Effector CD8-positive, alpha-beta T cell (primary cell): ENCODE data around the gene FOXC2.

ENCODE experiments used
- DNase-seq: peaks from one replicate; lab custom pipeline; 2025; lab: John Stamatoyannopoulos, UW
- total RNA-seq, 4 experiments: gene quantifications; one replicate each; lab custom pipeline; 2026; lab: John Stamatoyannopoulos, UW

FOXC2 gene
- 0 reads per million in 4 experiments for total RNA-seq

DNA sequence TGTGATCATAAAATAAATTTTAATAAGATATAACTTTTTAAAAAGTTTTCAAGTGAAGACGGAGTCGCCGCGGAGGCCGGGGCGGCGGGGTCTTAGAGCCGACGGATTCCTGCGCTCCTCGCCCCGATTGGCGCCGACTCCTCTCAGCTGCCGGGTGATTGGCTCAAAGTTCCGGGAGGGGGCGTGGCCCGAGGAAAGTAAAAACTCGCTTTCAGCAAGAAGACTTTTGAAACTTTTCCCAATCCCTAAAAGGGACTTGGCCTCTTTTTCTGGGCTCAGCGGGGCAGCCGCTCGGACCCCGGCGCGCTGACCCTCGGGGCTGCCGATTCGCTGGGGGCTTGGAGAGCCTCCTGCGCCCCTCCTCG is at the start of gene FOXC2:
TSS of gene FOXC2 (plus strand) at position 229 of the 365 bp plus-strand sequence. CDS start 507 bp downstream, outside the sequence.
- no peak for DNase-seq

DNA sequence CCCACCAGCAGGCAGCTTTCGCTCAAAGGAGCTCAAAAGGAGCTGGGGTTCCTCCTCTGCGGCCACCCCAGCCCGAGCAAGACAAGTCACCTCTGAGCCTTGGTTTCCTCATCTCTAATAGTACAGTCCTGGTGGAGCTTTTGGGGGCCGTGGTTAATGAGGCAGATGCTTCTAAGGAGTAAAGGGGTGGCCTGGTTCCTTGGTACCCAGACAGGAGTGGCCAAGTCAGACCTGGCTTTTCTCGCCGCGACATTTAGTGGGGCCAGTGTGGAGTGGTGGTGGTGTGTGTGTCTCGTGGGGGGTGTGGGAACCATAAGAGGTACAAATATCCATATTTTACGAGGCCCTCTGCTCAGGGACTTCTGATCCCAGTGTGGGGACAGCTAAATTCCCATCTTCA is 49.6 kb upstream of the FOXC2 start:
- no peak for DNase-seq

DNA sequence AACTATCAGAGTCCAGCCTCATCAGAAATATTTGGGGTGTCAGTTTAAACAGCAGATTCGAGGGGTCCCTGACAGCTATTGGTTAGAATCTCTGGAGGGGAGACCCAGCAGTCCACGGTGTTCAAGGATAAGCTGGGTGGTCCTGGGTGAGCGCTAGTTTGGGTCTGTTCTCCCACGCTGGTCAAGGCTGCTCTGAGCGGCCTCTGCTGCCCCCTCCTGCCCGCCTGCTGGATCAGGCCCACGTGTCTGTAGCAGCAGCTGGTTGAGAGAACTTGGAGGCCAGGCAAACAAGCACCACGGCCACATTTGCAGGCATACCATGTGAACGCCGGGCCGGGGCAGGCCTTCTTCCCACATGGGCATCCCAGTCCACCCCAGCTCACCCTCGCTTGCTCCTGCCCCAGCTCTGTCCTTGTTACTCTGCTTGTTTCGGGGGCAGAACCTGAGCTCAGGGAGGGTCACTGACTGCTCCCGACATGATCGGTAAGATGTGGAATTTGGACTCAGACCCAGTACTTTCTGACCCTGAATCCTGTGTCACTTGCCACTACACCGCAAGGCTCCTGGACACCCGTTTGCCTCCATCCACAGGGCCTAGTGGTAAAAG is 48.9 kb upstream of the FOXC2 start:
- DNase-seq = no peak

DNA sequence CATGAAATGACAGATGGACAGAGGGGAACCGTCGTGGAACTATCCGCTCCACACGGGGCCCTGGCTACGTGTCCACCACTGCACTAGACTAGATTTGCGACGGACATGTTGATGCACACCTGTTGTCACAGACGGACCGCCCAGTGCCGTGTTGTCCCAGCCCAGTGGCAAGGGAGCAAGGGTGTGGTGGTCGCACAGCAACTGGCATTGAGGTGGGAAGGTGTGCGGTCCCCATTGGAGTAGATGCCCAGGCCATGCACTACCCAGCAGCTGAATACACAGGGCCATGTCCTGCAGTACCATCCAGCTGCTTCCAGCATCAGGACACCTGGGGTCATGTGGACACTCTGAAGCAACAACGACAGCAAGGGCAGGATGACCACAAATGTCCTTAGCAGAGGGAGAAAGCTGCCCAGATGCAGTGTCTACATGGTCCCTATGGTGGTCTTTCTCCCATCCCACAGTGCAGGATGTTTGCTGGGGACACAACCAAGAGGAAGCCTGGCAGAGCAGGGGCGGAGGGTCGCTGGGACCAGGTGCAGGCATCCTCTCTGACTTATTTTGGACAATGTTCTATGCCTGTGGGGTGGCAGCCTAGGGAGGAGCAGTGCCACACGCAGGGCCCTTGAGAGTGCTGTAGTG is 47.5 kb upstream of the FOXC2 start:
- DNase-seq = no peak

DNA sequence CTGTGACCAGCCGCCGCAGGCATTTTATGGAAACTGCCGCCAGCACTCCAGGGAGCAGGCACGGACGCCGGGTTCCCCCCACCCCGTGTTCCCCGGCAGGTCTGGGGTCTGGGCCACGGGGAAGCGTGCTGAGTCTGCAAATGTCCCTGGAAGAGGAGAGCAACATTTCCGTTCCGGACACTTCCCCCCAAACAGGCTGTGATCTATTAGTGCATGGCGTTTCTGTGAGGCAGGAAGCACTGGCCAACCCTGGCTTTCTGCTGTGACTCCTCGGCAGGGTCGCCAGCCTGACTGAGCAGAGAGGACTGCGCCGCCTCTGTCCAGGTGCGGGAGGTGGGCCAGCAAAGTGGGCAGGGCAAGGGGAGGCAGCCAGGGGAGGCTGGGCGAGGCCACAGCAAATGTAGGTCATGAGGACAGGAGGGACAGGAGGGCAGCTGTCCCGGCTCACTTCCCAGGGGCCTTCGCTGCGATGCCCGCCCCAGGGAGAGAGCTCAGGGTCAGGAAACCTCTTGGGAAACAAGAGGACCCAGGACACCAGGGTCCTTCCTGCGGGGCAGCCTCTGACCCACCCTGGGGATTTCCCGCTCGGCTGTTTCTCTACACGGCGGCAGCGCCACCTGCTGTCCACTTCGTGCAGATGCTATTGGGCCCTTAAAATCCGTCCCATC is 46.8 kb upstream of the FOXC2 start:
- DNase-seq = peak; percentile 35

DNA sequence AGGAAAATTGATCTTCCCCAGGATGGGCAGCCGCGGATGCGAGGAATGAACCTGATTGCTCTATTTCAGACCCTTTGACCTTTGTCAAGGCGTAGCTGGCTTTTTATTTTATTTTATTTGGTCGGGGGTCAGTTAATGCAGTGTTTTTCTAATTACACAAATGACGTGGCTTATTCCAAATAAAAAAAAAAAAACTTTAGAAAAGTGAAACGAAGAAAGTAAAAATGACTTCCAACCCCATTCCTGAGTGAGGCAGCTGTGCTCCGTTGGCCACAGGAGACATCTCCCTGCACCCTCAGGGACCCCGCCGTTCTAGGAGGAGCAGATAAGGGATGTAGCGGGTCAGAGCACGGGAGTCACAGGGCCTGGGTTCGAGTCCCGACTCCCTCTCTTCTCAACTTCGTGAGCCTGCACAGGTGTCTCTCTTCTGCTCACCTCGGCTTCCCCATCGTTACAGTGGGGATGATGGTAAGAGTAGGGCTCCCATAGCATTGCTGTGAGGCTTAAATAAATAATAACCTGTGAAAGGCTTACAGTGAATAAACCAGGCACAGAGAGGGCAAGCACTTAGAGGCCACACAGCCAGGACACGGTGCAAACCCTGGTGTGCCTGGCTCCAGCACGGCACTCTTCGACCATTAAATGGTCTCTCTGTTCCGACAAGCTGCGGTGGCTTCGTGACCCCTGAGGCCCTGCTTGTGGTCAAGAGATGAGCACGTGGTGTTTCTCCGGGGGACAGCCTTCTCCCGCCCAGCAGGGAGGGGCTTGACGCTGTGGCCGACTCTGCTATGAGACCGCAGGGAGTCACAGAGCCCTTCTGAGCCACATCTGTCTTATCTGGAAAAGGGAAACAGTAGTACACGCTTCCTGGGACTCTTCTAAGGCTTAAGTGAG is 46.1 kb upstream of the FOXC2 start:
- DNase-seq = no peak

DNA sequence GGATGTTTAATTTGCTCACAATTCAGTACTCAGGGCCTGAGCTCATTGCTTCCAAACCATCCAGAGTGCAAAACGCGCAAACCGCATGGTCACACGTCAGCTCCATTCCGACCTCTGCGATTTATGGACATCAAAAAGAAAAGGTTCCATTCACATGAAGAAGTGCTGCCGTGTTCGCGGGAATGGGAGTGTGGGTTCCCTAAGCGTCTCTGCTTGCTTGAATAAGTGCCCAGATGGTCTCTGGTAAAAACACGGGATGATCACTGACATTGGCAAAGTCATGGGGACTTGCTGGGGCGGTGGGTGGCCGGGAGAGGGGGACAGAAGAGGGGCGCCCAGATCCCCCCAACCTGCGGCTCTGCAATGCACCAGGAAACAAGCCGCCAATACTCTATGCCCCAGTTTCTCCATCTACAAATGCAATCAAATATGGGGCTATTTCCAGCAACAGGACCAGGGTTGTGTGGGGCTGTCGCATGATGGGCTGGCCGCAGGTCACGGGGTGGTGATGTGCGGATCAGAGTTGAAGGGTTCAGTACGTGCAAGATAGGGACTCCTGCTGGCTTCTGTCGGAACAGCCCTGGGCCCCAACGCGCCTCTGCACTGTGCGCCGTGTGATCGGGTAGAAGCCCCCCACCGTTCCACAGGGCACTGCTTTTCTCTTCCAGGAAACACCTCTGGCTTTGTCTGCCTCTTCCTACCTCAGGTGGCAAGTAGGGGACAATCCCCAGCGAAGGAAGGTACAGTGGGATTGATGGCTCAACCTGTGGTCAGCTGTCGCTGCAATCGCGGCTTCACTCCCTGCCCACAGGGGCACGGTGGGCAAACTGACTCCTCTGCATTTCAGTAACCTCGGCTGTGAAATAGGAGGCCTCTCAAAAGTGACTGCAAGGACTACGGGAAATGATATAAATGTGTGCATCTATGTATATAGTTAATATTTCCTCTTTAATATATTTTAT is 45.1 kb upstream of the FOXC2 start:
- DNase-seq = no peak

DNA sequence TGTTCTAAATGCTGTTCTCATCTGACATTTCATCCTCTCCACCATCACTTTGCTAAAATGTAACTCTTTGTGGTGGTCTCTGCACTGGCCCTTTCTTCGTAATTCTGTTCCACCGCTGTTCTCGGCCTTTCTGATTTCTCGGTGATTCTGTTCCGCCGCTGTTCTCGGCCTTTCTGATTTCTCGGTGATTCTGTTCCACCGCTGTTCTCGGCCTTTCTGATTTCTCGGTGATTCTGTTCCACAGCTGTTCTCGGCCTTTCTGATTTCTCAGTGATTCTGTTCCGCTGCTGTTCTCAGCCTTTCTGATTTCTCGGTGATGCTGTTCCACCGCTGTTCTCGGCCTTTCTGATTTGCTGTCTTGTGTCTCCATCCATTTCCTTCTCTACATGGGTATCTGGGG is 44.0 kb upstream of the FOXC2 start:
- DNase-seq = no peak

DNA sequence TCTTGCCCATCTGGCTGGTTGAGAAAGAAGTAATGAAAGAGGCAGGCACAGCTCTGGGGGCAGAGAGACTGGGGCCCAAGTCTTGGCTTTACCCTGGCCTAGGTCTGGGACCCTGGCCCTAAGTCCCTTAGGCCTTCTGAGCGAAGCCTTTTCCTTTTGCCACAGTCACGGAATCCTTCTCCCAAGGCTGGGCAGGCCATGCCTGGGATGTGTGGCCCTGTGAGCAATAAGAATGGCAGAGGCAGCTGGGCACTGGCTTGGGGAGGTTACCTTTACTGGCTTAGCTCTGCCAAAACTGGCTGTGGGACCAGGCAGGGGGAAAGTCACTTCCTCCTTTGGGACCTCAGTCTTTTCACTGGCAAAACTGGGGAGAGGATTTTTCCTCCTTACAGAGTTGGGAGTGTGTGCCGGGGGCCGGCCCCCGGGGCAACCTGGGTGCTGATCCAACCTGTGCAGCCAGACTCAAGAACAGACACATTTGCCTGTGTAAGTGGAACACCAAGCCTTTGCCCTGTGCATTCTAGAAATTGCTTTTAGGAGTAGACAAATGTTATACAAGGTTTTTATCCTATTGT is 43.4 kb upstream of the FOXC2 start:
- DNase-seq = no peak

DNA sequence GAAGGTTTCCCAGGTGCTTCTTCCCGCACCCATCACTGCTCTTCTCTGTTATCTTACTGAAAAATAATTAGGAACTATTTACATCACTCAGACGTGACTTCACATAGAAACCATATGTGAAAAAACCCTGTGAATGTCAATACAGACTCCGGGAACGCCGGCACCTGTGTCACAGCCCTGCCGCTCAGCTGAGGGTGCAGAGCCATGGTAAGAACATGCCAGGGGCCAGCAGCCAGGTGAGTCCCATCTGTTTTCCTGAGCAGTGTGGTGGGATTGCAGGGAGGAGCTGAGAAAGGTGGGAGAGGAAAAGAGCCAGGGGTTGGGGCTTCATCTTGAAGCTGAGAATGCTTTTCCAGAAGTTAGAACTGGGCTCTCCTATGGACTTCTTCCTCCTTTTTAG is 42.6 kb upstream of the FOXC2 start:
- DNase-seq = no peak

DNA sequence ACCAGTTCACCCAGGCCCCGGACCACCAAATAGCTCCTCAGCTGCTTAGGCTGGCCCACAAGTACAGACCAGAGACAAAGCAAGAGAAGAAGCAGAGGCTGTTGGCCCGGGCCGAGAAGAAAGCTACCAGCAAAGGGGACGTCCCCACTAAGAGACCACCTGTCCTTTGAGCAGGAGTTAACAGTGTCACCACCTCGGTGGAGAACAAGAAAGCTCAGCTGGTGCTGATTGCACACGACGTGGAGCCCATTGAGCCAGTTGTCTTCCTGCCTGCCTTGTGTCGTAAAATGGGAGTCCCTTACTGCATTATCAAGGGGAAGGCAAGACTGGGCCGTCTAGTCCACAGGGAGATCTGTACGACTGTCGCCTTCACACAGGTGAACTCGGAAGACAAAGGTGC is 40.9 kb upstream of the FOXC2 start:
- DNase-seq = no peak

DNA sequence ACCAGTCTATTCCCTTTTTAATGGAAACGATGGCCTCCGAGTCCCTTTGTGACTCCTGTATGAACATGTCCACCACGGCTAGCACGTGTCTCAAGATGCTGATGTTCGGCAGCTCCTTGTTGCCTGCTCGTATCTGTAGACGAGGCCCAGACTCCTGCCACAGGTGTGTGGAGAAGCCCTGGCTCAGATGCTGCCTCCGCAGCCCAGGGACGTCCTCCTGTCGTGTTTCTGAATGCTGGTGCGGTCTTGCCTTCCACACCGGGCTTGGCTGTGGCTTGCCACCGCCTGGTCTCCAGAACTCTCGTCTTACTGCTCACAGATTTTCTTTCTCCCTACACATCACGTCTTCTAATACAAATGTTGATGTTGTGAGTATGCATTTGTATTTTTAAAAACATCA is 39.3 kb upstream of the FOXC2 start:
- DNase-seq = no peak

DNA sequence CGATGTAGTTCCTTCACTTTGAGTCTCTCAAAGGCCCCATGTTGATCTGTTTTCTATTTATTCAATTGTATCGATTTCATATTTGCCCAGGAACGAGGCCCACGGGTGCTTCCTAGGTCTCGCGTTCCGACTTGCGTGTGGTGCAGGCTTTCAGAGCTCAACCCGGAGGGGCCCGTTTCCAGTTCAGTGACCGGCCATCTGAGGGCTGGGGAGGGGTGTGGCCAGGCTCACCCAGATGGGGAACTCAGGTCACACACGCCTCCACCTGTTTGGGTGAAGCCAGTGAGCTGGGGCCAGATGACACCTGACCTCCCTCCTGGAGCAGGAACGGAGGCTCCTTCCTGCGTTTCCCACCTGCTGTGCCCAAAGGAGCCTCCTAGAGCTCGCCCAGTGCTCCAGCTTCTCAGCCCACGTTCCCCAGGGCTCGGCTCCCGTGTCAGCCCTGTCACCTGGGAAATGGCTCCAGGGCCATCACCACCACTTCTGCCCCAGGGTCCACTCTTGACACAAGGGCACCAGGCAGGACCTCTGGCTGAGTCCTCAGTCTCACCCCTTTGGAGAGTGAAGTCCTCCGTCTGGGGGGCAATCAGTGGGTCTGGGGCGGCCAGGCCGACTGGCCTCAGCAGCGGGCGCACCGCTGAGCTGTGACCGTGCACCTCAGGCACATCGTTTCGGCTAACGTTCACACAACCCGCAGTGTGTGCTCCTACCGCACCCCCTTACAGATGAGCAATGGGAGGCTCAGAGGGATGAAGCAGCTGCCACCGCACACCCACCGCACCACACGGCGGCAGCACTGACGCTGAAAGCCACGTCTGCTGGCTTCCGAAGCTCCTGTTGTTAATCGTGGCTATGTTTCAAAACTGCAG is 38.3 kb upstream of the FOXC2 start:
- DNase-seq = no peak

DNA sequence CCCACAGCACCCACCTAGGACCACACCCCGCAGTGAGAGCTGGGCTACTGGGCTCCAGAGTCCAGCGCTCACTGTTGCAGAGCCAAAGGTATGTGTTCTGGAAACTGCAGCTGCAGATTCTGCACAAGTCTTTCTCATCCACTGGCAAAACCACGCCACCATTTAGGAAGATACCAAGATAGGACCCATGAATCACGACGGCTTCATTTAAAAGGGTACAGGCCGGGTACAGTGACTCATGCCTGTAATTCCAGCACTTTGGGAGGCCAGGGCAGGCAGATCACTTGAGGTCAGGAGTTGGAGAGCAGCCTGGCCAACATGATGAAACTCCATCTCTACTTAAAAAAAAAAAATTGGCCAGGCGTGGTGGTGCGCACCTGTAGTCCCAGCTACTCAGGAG is 37.5 kb upstream of the FOXC2 start:
- no peak for DNase-seq

DNA sequence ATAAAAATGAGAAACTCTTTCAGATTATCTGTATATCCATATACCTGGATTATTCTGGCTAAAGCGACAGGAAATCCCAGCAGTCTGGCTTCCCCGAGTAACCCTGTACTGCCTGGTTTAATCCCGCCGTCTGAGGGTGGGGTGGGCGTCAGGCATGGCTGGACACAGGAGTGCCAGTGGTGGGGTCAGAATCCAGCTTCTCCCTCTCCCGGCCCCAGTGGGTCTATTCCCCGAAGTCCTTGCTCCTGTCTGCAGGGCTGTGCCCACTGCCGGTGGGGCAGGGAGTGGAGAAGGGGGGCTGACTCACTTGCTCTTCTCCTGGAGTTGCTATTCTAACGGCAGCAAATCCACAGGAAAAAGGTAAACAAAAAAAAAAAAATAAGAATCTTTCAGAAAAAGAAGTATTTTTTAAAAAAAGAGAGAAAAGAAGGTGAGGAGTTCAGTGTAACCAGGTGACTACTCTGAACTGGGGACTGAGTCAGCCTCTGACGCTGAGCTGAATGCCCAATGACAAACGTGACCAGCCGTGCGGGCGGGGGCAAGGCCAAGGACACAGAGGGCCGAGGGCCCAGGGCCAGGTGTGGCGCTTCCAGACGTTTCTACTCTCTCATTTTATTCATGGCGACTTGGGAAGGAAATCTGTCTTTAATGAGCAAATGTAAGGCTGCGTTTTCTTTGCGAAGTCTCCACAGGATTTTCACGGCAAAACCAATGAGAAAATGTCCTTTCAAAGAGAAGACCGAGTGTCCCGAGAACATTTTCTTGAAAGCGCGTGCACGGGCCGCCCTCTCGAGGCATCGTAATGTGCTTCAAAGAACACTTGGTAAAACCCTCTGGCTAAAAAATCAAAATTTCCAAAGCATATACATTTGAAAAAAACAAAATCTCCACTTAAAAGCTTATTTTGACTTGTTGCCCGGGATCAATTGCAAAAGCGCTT is 36.1 kb upstream of the FOXC2 start:
- DNase-seq = no peak

DNA sequence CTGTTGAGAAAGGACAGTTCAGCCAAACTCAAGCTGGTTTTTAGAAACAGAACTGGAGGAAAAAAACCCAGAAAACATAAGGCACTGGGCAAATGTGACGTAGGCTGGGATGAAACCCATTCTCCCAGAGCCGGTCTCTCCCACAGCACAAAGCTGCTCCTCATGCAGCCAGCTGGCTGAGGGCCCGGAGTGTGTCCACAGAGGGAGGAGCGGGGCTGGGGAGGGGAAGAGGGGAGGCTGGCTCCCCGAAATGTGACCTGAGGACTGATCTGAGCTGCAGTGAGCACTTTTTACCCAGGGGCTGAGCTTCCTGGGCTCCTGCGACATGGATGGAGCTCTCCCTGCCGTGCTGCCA is 35.5 kb upstream of the FOXC2 start:
- DNase-seq = no peak

DNA sequence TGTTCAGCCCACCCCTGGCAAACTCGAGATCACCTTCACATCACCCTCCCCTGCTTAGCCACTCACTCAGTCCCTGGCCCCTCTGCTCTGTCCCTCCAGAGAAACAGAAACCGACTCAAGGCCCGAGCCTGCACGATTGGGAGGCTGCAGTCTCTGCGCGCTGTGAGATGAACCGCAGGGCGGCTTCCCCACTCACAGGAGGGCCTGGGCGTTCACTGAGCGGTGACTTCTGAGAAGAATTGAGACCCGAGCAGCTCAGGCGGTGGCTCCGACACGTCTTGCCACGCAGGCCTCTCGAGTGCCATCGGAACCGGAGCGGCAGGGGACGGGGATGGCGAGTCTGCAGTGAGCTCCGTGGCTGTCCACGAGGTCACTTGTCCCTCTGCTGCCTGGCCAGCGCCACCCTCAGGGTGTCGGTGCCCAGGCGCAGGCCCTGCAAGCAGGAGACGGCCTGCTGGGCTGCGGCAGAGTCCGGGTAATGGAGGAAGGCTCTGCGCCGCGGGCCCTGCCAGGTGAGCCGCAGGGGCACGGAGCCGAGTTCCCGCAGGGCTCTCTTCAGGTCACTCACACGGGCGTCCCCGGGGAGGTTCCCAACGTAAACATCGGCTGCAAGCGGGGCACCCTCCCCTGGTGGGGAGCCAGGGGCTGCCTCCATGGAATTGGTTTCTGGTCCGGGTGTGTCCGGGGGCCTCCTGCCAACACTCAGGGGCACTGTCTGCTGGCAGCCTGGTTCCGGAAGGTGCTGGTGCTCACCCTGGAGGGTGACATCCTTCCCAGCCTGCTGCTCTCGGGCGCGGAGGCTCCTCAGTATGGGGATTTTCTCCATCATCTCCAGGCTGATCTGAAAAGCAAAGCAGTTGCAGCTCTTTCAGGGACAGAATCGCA is 34.7 kb upstream of the FOXC2 start:
- DNase-seq = no peak

DNA sequence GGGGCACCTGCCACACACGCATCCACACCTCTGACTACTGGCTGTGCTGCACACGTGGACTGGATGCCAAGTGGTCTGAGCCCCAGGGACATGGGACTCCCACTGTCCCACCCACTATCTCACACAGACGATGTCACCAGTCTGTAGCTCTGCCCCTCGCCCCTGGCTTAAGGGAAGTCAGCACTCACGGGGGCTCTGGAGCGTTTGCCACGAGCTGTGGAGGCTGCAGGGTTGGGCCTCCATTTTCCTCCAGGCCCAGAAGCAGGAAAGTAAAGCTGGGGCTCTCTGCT is 34.2 kb upstream of the FOXC2 start:
- no peak for DNase-seq
